Measurements from ENCODE around the gene EPHB3.

Gene EPHB3

GRCh38 chr3:184592371-184593219 is 31.0 kb downstream of the EPHB3 start:
- Histone ChIP-seq H3K4me1 (ENCODE audit: insufficient read depth, poor library complexity, severe bottlenecking) (peaks cover 3% of the 10 kb centered on the region), H3K27me3 (ENCODE audit: insufficient read depth, poor library complexity, severe bottlenecking) (no peaks in the 10 kb centered on the region)
- no peak for DNase-seq (ENCODE audit: low spot score)

GRCh38 chr3:184593220-184593927 is 31.8 kb downstream of the EPHB3 start:
- ATAC-seq (ENCODE audit: low read depth): 0 out of 3 replicates have a peak, but pooled peaks have one; percentile 7
- Histone ChIP-seq H3K27ac (ENCODE audit: poor library complexity, severe bottlenecking) (no peak overlapping the region), H3K4me3 (ENCODE audit: severe bottlenecking) (no peak overlapping the region), H3K36me3 (ENCODE audit: low read depth) (no peaks in the 10 kb centered on the region), H3K9me3 (ENCODE audit: severe bottlenecking) (no peaks in the 10 kb centered on the region), H3K4me1 (ENCODE audit: insufficient read depth, poor library complexity, severe bottlenecking) (peaks cover 3% of the 10 kb centered on the region), H3K27me3 (ENCODE audit: insufficient read depth, poor library complexity, severe bottlenecking) (no peaks in the 10 kb centered on the region)
- no peak for DNase-seq (ENCODE audit: low spot score)
- TF ChIP-seq CTCF (IDR thresholded peaks at IDR 0.05; ENCODE audit: poor library complexity, severe bottlenecking): no peak

More at GRCh38 chr3:184592371-184593219, 31.0 kb downstream of the EPHB3 start:
- no peak for TF ChIP-seq CTCF (IDR thresholded peaks at IDR 0.05; ENCODE audit: poor library complexity, severe bottlenecking)
- H3K4me3 ChIP-seq (ENCODE audit: severe bottlenecking): no peak overlapping the region
- no peak overlapping the region for H3K27ac ChIP-seq (ENCODE audit: poor library complexity, severe bottlenecking)
- H3K9me3 ChIP-seq (ENCODE audit: severe bottlenecking): no peaks in the 10 kb centered on the region
- H3K36me3 ChIP-seq (ENCODE audit: low read depth): no peaks in the 10 kb centered on the region
- 0 out of 3 replicates have a peak, but pooled peaks have one; percentile 14 for ATAC-seq (ENCODE audit: low read depth)

GRCh38 chr3:184593928-184594303 is 32.3 kb downstream of the EPHB3 start:
- Histone ChIP-seq H3K4me1 (ENCODE audit: insufficient read depth, poor library complexity, severe bottlenecking) (peaks cover 3% of the 10 kb centered on the region), H3K9me3 (ENCODE audit: severe bottlenecking) (no peaks in the 10 kb centered on the region), H3K27ac (ENCODE audit: poor library complexity, severe bottlenecking) (no peak overlapping the region), H3K4me3 (ENCODE audit: severe bottlenecking) (no peak overlapping the region), H3K27me3 (ENCODE audit: insufficient read depth, poor library complexity, severe bottlenecking) (no peaks in the 10 kb centered on the region), H3K36me3 (ENCODE audit: low read depth) (no peaks in the 10 kb centered on the region)
- ATAC-seq (ENCODE audit: low read depth): no peak
- DNase-seq (ENCODE audit: low spot score): no peak
- TF ChIP-seq CTCF (IDR thresholded peaks at IDR 0.05; ENCODE audit: poor library complexity, severe bottlenecking): no peak

GRCh38 chr3:184594371-184595001 is 32.9 kb downstream of the EPHB3 start:
- Histone ChIP-seq H3K4me1 (ENCODE audit: insufficient read depth, poor library complexity, severe bottlenecking) (peaks cover 3% of the 10 kb centered on the region), H3K9me3 (ENCODE audit: severe bottlenecking) (no peaks in the 10 kb centered on the region), H3K27ac (ENCODE audit: poor library complexity, severe bottlenecking) (no peak overlapping the region), H3K4me3 (ENCODE audit: severe bottlenecking) (no peak overlapping the region), H3K27me3 (ENCODE audit: insufficient read depth, poor library complexity, severe bottlenecking) (no peaks in the 10 kb centered on the region), H3K36me3 (ENCODE audit: low read depth) (no peaks in the 10 kb centered on the region)
- TF ChIP-seq CTCF (IDR thresholded peaks at IDR 0.05; ENCODE audit: poor library complexity, severe bottlenecking): no peak
- ATAC-seq (ENCODE audit: low read depth) (no peak), DNase-seq (ENCODE audit: low spot score) (no peak)
